Fibroblast of skin of left quadriceps (primary cell): ENCODE results near the gene STC2.
"Not testable (repeated sequence)": the region's sequence is repeated elsewhere in the genome, so short reads cannot be mapped to it uniquely, and the experiment has no call there.

Source experiments
- DNase-seq, 2 experiments: peaks; one replicate each; pipeline ENCODE4 v3.0.0-alpha.2; 2013; ENCODE audit warnings: low read depth in 2 of 2

The STC2 gene, protein sequence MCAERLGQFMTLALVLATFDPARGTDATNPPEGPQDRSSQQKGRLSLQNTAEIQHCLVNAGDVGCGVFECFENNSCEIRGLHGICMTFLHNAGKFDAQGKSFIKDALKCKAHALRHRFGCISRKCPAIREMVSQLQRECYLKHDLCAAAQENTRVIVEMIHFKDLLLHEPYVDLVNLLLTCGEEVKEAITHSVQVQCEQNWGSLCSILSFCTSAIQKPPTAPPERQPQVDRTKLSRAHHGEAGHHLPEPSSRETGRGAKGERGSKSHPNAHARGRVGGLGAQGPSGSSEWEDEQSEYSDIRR

GRCh38 chr5:173327948-173328843 lies at the start of gene STC2:
Gene STC2, minus strand, starts transcription at chr5:173328414. Its CDS starts 221 bp downstream, at chr5:173328193.
- peak; percentile 63 to 74 for DNase-seq

DNA sequence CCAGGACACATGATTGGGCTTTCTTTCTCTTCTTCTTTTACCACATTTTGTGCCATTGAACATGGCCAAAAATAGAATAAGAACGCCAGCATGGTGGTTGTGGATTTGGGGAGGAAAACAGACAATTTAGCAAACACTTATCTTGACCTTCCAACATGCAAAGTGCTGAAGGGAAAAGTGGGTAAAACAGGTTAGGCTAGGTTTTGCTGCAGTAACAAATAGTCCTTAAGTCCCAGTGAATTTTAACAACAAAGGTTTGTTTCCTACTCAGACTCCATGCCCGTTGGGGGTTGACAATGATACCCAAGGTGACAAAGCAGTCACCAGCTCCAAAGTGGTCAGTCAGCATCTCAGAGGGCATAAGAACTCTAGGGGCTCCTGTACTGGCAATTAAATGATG lies 43.2 kb upstream of the STC2 start:
- DNase-seq = no peak

GRCh38 chr5:173363406-173363805 lies 35.2 kb upstream of the STC2 start:
- DNase-seq = not testable (repeated sequence)

DNA sequence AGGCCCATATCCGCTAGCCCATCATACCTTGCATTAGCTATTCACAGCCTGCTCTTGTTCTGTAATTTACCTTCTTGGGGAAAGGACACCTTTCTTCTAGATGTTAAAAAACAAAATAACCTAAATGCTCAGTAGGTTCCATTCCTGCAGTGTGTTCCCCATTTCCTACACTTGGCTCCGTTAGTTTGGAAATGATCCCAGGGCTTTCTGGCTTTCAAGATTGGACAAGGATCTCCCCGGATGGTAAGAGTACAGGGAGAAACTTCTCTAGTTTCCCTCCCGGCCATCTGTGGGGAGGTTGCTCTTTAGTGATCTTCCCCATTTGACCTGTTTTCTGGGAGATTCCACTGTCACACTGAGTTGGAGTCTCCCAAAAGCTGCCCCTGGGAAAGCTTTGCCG lies 27.3 kb upstream of the STC2 start:
- no peak for DNase-seq

DNA sequence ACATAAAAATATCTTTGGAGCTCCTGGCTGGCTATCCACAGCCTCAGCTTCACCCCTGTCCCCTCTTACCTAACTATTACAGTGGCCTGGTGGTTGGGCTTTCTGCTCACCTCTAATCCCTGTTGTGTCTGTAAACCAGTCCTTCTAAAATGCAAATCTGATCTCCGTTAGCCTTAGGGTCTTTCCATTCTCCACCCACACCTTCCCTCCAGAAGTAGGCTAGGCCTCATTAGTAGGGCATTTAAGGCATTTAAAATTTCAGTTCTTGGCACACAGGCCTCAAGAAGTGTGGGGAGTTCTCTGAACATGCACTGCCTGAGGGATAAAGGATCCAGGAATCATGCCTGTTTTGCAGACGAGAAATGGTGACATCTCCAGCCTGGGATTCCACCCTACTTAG lies 26.4 kb upstream of the STC2 start:
- DNase-seq = no peak

GRCh38 chr5:173352366-173353349 lies 24.4 kb upstream of the STC2 start:
- DNase-seq = no peak

- DNase-seq = no peak
Measured at GRCh38 chr5:173342813-173343755, 14.9 kb upstream of the STC2 start.

- no peak for DNase-seq
Measured at GRCh38 chr5:173341961-173342430, 13.8 kb upstream of the STC2 start.

DNA sequence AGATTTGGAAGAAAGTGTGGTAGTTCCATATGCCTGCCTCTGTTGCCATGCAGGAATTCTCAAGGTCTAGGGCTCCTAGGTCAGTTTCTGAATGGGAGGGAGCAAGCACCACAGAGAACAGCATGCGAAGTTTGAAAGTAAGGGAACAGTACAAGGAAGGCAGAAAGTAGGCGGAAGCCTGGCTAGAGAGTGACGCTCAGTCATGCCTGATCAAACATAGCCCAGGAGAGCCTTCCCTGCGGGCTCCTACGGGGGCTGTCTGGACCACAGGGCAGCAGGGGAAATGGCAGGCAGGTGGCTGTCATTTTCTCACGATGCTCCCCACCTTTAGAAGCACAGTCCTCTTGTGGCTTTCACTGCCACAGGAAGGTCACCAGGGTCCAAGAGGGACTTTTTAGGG lies 12.8 kb upstream of the STC2 start:
- DNase-seq = no peak

DNA sequence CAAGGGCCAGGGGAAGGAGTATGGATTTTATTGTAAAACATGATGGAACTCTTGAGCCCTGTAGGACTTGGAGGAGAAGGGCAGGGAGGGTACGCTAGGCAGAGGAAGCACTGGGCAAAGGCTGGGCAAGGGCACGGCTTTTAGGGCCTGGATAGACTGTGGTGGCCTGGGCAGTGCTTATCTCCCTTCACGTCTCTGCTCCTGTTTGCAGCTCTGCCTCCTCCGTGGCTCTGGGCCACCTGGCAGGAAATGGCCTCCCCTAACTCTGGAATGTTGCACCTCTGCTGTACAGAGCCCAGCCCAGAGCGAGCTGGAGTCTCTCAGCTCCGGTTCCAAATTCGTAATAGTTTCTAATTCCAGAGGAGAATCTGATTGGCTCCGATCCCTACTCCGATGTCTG lies 12.2 kb upstream of the STC2 start:
- DNase-seq = no peak

DNA sequence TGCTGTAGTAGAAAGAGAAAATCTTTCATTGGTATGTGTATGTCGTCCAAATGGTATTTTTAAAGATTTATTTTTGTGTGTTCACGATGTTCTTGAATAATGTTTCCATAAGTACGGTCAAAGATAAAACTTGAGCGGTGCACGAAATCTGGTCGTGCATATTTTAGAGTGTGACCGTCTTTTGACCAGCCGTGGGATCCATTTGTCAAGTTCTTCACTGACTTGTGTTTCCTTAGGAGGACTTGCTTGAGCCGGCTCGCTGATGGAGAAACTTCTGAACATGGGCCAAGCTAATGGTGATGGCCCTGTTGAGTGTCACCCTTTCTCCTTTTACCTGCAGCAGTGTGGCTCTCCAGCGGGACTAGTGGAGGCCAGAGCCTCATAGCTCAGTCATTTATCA lies 11.1 kb upstream of the STC2 start:
- no peak for DNase-seq

DNA sequence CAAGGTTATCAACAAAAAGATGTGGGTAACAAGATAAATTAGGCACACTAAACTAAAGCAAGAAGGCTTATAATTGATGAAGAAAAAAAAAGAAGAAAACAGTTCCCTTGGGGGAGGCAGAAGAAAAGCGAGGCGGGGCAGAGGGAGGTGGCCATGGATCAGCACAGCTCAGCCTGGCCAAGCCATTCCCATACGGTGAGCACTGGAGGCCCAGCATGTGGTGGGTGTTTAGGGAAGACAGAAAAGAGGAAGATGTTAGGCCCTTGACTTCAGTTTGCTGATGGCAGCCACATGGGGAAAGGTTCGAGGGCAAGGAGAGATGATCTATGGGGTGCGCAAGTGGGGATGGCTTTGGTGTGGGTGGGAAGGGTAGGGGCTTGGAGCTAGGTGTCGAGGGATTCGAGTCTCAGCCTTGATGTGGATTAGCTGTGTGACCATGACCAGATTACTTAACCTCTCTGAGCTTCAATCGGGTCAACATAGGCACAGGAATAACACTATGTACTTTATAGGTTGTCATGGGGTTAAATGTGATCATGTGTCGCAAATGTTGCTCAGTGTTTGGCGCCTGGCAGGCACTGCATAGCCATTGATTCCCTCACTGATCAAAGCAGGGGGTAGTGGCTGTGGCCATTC lies 10.3 kb upstream of the STC2 start:
- DNase-seq = no peak

- no peak for DNase-seq
Measured at GRCh38 chr5:173334808-173335207, 6.6 kb upstream of the STC2 start.

DNA sequence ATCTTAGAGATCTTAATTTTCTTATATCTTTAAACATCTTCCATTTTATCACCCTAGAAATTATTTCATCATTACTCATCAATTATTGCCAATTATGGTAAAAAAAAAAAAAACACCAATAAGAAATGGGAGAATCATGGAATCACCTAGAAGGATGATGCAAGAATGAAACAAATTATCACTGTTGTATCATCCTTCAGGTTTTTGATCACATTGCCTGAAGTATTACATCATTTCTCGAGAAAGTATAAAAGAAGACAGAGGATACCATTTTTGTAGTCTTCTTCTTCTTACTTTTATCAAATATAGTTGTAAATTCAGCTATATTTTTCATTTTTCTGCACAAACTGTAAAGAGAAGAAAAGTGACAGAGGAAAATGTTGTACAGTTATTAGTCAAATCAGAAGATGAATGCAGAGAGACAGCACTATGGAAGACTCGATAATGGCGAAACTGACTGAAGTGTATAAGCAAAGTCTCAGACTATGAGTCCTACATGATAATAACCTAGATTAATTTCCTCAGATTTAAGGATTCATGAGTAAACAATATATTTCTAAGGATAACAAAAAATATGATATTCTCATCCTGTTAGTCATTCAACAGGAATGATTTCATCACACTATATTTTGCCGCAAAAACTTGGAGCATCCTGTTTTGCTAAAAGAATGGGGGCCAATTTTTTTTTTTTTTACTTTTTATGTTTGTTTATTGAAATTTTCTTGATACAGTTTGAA lies 5.9 kb upstream of the STC2 start:
- DNase-seq = peak; percentile 58 to 62

- peak; percentile 68 to 70 for DNase-seq
Measured at GRCh38 chr5:173331956-173332479, 3.8 kb upstream of the STC2 start.

- DNase-seq = no peak
Measured at GRCh38 chr5:173331287-173331686, 3.1 kb upstream of the STC2 start.

DNA sequence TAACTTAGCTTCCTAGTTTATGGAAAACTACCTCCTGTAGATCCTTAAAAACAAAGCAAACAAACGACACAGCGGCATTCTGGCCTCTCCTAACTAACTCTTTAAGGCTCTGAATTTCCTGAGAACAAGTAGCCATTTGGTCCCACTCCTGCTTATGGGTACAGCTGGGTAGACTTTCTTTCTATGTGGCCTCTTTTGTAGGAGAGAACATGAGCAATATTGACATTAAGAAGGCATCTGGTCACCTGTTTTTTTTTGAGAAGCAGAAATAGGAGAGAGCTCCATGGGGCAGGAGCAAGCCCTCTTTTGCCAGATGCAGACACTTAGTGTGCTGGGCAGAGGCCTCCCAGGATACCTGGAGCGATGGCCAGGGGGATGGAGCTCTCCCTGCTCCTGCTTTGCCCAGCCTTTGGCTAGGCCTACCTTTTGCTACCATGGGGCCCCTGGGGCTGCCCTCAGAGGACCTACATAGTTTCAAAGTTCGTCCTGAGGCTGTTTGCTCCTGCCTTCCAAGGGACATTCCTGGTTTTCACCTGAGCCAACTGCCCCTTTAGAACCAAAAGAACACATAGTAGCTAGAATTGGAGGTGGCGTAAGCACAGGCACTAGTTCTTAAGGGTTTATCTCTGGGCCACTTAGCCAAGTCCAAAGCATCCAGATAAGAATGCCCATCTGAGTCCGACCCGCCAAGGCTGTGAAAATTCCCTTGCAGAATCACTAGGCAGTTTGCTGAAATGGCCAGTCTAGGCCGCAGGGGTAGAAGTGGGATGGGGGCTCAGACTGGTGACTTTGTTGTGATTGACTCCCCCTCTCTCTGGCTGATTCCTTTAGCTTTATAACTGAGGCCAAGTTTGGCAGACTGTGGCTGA lies 2.4 kb upstream of the STC2 start:
- DNase-seq = no peak
